AG04450 (cell line): Measurements from ENCODE around the gene ADGRE1. TPM values are rescaled to one million over a fixed set of nuclear protein-coding genes. Genes with fewer than 3 reads are reported as not detected.

ENCODE experiments used
- CTCF ChIA-PET: fragments of 300-600, 350-600 bp; formaldehyde crosslinking; extraction: SDS; loops from one replicate; lab custom pipeline; 2022; ENCODE audit warnings: antibody characterized with exemption, inconsistent platforms; lab: Charles Lee
- POLR2A ChIA-PET: fragments of 350-600 bp; formaldehyde crosslinking; extraction: SDS; loops from one replicate; lab custom pipeline; 2021; ENCODE audit warnings: antibody characterized with exemption, inconsistent platforms; lab: Yijun Ruan, JAX
- DNase-seq: peaks from one replicate; pipeline ENCODE4 v3.0.0-alpha.2; 2011; ENCODE audit warnings: low read depth, low spot score
- H3K27ac ChIP-seq: one replicate; pipeline ENCODE4 v1.5.1; 2012; ENCODE audit warnings: low read depth, low read length, control low read depth
- H3K27me3 ChIP-seq: one replicate; pipeline ENCODE4 v1.6.0; 2012; ENCODE audit warnings: low read length; ENCODE audit not compliant: control insufficient read depth, insufficient read depth
- H3K4me3 ChIP-seq: 2 replicates; pipeline ENCODE4 v1.5.1; 2011; ENCODE audit warnings: mild to moderate bottlenecking, low read depth, low read length, control low read depth
- H3K9me3 ChIP-seq: 2 replicates; pipeline ENCODE4 v1.5.1; 2012; ENCODE audit warnings: low read length; ENCODE audit not compliant: control insufficient read depth, insufficient read depth
- polyA minus RNA-seq: library from RNA; depleted of rRNA, polyadenylated mRNA; stranded (reverse); fragments of >200 nt; gene quantifications from 2 replicates; pipeline ENCODE4 v1.2.3, GENCODE V29; 2011; rRNA and poly(A)+ RNA removed
- polyA plus RNA-seq: library from polyadenylated mRNA; depleted of rRNA; stranded (reverse); fragments of >200 nt; gene quantifications from 2 replicates; pipeline ENCODE4 v1.2.3, GENCODE V29; 2011; rRNA removed
- TF ChIP-seq, protein P1 (sequence below): IDR thresholded peaks from 2 replicates; pipeline ENCODE4 v1.5.1; 2011; ENCODE audit warnings: low read depth, low read length, control low read depth, inconsistent platforms

ADGRE1 gene, protein sequence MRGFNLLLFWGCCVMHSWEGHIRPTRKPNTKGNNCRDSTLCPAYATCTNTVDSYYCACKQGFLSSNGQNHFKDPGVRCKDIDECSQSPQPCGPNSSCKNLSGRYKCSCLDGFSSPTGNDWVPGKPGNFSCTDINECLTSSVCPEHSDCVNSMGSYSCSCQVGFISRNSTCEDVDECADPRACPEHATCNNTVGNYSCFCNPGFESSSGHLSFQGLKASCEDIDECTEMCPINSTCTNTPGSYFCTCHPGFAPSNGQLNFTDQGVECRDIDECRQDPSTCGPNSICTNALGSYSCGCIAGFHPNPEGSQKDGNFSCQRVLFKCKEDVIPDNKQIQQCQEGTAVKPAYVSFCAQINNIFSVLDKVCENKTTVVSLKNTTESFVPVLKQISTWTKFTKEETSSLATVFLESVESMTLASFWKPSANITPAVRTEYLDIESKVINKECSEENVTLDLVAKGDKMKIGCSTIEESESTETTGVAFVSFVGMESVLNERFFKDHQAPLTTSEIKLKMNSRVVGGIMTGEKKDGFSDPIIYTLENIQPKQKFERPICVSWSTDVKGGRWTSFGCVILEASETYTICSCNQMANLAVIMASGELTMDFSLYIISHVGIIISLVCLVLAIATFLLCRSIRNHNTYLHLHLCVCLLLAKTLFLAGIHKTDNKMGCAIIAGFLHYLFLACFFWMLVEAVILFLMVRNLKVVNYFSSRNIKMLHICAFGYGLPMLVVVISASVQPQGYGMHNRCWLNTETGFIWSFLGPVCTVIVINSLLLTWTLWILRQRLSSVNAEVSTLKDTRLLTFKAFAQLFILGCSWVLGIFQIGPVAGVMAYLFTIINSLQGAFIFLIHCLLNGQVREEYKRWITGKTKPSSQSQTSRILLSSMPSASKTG
- polyA plus RNA-seq = not detected in 2 replicates
- not detected in 2 replicates for polyA minus RNA-seq

DNA sequence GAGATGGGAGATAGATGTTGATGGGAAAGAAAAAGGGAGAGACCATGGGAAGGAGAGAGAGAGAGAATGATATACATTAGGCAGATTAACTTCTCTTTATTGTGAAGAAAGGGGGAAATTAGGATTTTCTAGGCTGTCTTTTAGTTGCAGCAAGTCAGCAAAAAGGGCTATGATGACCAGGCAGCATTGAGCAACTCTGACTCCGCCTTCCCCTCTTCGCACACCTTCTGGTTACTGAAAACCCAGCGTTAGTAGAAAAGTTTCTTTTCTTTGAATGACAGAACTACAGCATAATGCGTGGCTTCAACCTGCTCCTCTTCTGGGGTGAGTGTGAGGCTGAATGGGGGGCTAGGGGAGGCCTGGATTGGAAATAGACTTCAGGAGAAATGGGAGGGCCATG is at the start of gene ADGRE1:
TSS of gene ADGRE1 (plus strand) at position 264 of the 400 bp plus-strand sequence. CDS start at position 294, 30 bp downstream.
- CTCF ChIA-PET = no interaction called here
- Histone ChIP-seq H3K27me3 (no peaks in the 10 kb centered on the region), H3K9me3 (peaks cover 10% of the 10 kb centered on the region), H3K27ac (no peak within 1 kb of the TSS), H3K4me3 (no peak within 1 kb of the TSS)
- TF ChIP-seq, protein P1, sequence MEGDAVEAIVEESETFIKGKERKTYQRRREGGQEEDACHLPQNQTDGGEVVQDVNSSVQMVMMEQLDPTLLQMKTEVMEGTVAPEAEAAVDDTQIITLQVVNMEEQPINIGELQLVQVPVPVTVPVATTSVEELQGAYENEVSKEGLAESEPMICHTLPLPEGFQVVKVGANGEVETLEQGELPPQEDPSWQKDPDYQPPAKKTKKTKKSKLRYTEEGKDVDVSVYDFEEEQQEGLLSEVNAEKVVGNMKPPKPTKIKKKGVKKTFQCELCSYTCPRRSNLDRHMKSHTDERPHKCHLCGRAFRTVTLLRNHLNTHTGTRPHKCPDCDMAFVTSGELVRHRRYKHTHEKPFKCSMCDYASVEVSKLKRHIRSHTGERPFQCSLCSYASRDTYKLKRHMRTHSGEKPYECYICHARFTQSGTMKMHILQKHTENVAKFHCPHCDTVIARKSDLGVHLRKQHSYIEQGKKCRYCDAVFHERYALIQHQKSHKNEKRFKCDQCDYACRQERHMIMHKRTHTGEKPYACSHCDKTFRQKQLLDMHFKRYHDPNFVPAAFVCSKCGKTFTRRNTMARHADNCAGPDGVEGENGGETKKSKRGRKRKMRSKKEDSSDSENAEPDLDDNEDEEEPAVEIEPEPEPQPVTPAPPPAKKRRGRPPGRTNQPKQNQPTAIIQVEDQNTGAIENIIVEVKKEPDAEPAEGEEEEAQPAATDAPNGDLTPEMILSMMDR = no peak
- DNase-seq = no peak
- POLR2A ChIA-PET = no interaction called here

DNA sequence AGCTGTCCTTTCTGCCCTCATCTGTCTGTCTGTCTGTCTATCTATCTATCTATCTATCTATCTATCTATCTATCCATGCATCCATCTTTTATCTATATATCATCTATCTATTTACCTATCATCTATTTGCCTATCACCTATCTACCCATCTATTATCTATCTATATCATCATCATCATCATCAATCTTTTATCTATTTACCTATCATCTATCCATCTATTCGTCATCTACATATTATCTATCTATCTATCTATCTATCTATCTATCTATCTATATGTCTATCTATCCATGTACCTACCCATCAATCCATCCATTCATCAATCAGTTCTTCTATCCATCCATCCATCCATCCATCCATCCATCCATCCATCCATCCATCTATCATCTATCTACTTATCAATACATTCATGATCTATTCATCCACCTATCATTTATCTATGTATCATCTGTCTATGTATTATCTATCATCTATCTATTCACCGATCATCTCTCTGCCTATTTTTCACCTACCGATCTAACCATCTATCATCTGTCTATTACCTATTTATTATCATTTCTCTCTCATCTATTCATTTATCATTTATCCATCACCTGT is 49.2 kb upstream of the ADGRE1 start:
- TF ChIP-seq, protein P1 = no peak
- POLR2A ChIA-PET = no interaction called here

DNA sequence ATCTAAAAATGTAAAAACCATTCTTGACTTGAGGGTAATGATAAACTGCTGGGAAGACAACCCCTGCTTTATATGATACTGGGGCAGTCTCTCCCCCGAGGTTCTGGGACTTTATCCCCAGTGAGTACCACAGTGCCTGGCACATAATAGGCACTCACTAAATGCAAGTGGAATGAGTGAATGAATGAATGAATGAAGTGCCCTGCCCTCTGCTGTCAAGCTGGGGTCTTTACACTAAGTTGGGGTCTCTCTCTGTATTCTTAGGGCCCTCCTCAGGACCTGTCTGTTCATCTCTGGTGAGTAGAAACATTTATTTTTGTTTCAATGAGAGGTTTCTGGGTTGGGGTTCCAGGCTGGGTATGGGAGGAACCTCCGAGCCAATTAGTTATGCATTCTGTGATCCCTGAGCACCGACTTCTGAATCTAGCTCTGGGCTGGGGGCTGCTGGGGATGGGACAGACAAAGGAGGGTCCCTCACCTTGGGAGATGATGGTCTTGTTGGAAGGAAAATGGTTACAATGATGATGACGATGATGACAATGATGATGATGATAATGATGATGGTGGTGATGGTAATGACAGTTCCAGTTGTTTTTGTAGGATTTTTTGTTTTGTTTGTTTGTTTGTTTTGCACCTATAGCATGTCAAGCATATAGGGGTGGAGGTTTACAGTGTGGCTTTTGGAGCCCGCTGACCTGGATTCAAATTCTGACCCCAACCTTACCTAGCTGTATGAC is 44.3 kb upstream of the ADGRE1 start:
- TF ChIP-seq, protein P1 = no peak
- no peak for DNase-seq
- POLR2A ChIA-PET = interaction anchor here (0.7 kb wide), 1 partner anchor 9 kb away, joined by 7 read pairs; no protein-coding TSS in a partner anchor
- H3K27ac ChIP-seq = no peak overlapping the region
- CTCF ChIA-PET = interaction anchor here (1.1 kb wide), 1 partner anchor 21 kb away, joined by 3 read pairs; no protein-coding TSS in a partner anchor
- H3K27me3 ChIP-seq = no peaks in the 10 kb centered on the region
- H3K4me3 ChIP-seq = no peak overlapping the region
- peaks cover 14% of the 10 kb centered on the region; the same call in 1 of the 2 replicates for H3K9me3 ChIP-seq

More for the DNA sequence above, 49.2 kb upstream of the ADGRE1 start:
- no peak for DNase-seq
- Histone ChIP-seq H3K27ac (no peak overlapping the region), H3K27me3 (no peaks in the 10 kb centered on the region), H3K4me3 (no peak overlapping the region), H3K9me3 (peaks cover 17% of the 10 kb centered on the region)
- CTCF ChIA-PET = no interaction called here

DNA sequence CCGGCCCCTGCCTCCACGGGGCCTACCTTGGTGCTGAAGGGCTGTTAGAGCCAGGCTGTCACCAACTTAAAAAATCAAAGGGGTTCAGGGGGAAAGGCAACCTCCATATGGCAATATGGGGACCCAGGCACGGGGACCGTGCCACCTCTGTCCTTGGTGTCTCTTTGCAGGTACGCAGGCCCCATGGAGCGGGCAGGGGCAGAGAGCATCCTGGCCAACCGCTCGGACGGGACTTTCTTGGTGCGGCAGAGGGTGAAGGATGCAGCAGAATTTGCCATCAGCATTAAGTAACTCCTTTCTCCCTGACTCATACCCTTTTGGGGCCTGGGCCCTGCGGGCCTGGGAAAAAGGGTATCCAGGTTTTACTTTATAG is 39.6 kb upstream of the ADGRE1 start:
- TF ChIP-seq, protein P1 = no peak
- ChIA-PET CTCF (no interaction called here), POLR2A (no interaction called here)
- DNase-seq = no peak
- H3K9me3 ChIP-seq = peaks cover 10% of the 10 kb centered on the region; the same call in 1 of the 2 replicates
- H3K4me3 ChIP-seq = no peak overlapping the region
- no peak overlapping the region for H3K27ac ChIP-seq
- no peaks in the 10 kb centered on the region for H3K27me3 ChIP-seq
